Muscle of back (tissue), 11 donors: ENCODE data around the gene SCRN1. TPM values are rescaled to one million over a fixed set of nuclear protein-coding genes. Genes with fewer than 3 reads are reported as not detected.
"Not testable (repeated sequence)": the region's sequence is repeated elsewhere in the genome, so short reads cannot be mapped to it uniquely, and the experiment has no call there.

Experiments
- DNase-seq, 3 donors: peaks; one replicate each; pipeline versions ENCODE4 v3.0.0 to v3.0.0-alpha.2; 2013
- polyA plus RNA-seq, 10 donors: library from polyadenylated mRNA; unstranded; fragments of 120-200 nt; gene quantifications; one replicate each; pipeline ENCODE4 v1.2.1, GENCODE V29; 2013; ENCODE audit not compliant: insufficient read length in 10 of 10

SCRN1 gene
- polyA plus RNA-seq, 10 donors = 30.2 to 45.0 (median 36.2) TPM

DNA sequence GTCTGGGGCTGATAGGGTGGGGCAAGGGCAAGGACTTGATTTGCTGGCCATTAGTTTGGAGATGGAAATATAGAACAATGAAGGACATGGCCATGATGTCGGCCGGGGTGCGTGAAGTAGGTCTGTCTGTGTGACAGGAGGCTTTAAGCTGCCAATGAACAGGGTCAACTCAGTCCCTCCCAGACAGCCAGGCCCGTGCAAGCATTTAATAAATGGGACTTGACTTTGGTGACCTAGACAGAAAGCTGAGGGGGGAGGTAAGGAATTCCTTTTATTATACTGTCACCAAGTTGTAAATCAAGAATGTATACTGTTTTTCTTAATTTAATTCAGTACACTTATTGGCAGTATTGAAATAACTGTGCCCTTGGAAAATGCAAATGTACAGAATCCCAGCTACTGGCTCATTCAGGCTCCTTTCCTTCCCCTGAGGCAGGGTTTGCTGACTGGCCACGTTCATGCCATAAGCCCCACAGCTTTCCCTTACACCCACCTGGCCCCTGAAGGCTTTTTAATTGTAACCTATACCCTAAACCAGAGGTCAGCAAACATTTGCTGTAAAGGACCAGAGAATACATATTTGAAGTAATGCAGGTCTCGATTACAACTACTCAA is 96.1 kb downstream of the SCRN1 start:
- DNase-seq = no peak

DNA sequence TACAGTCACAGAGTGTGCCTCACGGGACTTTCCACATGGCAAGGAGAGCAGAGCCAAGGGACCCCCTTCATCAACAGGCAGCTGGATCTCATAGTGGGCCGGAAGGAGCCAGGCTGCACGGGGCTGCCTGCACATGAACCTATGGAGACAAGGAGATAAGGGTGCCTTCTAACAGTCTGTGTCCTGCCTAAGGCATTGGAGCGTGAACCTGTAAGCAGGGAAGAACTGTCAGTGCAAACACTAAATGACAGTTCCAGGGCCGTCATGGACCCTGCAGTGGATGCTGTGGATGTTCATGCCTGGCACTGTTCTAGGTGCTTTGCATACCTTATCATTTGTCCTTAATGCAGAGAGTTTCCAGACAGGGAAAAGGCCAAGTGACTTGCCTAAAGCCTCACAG is 97.4 kb downstream of the SCRN1 start:
- no peak for DNase-seq

DNA sequence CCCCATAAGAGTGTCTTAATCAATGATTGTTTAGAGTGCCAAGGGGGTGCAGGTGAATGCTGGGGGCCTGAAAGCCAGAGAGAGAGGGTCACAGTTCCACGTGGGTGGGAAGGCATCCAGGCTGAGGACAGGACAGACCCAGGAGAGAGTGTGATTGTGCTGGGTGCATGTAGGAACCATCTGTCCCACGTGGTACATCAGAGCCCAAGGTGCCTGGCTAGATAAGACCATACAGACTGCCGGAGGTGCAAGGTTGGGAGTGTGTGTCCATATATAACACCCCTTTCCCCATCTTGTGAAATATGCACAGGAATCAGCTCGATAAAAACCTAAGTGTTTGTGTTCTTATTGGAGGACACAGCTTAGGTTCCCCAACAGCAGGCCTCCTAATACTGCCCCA is 97.8 kb downstream of the SCRN1 start:
- no peak for DNase-seq

DNA sequence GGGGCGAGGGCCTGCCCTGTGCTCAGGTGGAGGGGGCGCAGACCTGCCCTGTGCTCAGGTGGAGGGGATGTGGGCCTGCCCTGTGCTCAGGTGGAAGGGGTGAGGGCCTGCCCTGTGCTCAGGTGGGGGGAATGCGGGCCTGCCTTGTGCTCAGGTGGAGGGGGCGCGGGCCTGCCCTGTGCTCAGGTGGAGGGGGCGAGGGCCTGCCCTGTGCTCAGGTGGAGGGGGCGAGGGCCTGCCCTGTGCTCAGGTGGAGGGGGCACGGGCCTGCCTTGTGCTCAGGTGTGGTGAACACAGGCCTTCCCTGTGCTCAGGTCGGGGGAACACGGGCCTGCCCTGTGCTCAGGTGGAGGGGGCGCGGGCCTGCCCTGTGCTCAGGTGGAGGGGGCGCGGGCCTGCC is 98.8 kb downstream of the SCRN1 start:
- DNase-seq = not testable (repeated sequence)

DNA sequence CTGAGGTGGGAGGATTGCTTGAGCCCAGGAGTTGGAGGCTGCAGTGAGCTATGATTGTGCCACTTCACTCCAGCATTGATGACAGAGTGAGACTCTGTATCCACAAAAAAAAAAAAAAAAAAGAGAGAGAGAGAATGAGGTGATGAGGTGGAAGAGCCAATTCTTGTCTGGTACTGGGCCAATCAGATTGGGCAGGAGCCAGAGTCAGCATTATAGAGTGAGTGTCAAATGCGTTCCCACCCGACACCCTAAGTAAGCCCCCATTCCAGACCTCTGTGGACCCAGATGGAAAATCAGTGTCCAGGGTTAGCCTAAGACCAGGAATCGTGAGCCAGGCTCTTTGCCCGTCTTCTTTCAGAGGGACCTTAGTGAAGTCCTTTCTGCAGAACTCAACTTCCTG is 99.3 kb downstream of the SCRN1 start:
- DNase-seq = no peak

DNA sequence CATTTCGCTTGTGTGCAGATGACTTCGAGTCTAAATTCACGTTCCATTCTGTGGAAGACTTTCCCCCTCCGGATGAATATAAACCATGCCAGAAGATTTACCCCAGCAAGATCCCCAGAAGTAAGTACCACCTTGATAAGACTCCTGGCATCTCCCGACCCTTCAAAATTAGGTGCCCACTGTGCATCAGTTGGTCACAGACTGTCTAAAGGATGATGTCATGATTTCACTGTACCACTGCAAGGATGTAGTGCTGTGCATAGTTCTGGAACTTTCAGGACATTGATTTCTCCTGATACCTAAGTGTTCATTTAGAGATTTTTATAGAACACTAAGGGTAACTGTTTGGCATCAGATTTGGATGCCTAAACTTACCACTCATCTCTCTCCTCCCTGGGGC is 100.3 kb downstream of the SCRN1 start:
- peak in 1 of 3 donors; percentile 41 for DNase-seq

DNA sequence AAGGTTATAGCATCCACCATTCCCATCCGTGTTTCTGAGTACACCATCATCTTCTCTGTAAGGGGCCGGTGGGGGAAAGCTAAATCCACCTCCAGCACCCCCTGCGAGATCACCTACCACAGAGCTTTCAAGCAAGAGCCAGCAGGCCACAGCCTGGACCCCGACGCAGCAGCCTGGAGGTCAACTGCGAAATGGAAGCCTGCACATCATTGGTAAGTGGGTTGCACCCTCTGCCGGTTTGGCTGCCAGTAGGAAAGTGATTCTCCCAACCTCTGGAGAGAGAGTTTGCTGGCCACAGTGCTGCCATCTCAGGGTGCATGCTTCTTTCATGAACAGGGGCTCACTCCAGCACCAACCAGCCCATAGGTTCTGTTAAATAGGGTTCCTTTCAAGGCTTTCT is 101.6 kb downstream of the SCRN1 start:
- no peak for DNase-seq

DNA sequence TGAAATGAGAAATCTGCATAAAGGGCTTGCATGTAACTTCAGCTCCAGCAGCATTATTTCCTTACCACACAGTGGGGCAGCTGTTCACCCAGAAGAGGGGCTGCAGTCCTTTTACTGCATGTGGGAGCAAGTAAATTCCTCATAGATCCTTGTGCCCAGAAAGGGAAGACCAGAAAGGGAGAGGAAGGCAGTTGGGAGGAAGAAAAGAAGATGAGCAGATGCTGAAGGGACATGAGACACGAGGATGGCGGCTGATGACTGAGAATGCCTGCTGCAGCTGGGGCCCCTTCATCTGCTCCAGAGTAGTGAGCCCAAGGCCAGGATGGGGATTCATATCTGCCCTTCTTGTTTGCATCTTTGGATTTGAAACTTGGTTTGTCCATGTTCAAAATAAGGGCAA is 102.8 kb downstream of the SCRN1 start:
- no peak for DNase-seq

DNA sequence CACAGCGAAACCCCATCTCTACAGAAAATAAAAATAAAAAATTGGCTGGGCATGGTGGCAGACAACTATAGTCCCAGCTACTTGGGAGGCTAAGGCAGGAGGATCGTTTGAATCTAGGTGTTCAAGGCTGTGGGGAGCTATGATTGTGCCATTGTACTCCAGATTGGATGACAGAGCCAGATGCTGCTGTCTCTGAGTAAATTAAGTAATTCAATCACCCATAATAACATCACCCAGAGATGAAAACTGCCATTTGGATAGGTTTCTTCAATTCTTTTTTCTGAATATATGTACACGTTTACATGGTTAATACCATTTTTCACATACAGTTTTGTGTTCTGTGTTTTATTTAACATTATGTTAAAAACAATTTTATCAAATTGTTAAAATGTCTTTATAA is 104.0 kb downstream of the SCRN1 start:
- DNase-seq = no peak

DNA sequence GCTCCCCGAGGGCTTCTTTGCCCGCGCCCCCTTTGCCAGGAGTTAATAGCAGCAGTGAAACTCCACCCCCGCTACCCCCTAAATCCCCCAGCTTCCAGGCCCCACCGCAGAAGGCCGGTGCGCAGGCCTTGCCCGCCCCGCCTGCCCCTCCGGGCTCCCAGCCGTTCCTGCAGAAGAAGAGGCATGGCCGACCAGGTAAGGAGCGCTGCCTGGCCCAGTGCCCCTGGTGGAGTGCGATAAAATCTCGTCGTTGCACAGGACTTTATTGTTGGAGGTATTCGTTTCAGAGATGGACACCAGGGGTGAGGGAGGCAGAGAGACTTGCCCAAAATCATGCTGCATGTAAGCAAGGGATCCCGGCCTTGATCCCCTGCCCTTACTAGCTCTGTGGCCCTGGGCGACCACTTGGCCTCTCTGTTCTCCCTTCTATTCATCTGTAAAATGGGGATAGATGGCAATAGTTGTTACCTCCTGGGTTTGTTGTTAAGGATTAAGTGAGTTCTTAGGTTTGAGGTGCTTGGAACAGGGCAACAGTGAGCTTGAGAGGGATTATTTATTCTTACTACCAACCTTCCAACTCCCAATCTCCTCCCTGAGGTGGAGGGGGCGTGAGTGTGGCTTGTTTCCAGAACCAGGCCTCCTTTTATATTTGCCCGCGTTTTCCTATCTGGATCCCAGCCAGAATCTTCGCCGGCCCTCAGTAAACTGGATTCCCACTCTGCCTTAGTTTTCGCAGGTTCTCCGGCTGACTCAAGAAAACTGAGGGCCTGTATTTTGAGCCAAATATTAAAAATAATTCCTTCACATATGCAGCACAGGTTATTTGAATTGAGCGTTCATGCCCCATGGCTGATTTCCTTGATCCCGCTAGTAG is 105.0 kb downstream of the SCRN1 start:
- peak in 1 of 3 donors; percentile 16 for DNase-seq

DNA sequence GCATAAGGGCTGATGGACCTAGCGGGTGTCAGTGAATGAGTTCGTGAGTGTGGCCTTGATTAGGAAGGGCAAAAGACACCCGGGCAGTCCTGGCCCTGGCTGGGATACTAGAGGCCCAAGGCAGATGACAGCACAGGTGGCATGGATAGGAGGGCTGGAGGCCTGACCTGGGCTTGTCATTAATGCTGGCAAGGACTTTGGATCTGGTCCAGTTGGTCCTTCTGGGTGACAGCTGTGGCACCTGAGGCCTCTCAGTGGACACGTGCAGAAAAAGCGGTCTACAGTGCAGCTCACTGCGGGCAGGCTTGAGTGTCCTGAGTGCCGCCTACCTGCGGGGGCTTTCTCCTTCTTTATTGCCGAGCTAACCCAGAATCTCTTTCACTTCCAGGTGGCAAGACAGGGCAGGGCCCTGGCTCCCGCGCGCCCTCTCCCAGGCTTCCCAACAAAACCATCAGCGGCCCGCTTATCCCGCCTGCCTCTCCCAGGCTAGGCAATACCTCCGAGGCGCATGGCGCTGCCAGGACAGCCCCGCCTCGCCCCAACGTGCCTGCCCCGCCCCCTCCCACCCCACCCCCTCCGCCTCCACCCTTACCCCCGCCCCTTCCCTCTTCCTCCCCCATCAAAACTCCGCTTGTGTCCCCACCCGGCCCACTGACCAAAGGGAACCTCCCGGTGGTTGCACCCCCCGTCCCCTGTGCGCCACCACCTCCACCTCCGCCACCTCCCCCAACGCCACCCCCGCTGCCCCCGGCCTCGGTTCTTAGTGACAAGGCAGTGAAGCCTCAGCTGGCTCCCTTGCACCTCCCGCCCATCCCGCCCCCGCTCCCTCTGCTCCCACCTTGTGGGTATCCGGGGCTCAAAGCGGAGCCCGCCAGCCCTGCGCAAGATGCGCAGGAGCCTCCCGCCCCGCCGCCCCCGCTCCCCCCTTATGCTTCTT is 105.9 kb downstream of the SCRN1 start:
- no peak for DNase-seq

DNA sequence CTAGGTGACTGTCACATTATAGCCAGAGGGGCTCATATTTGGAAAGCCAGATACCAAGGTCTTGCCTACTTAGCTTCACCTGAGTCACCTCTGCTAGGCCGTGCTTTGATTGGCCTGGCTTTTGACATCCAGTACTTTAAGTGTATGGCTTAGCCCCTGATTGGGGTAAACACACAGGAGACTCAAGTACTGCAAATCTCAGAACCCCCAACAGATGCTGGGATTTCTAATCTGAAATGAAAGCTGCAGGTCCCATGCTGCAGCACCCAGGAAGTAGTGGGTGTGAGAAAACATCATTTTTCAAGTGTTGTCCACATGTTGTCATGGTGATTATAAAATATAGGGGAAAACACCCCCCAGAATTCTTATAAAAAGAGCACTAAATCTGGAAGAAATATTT is 107.1 kb downstream of the SCRN1 start:
- no peak for DNase-seq

DNA sequence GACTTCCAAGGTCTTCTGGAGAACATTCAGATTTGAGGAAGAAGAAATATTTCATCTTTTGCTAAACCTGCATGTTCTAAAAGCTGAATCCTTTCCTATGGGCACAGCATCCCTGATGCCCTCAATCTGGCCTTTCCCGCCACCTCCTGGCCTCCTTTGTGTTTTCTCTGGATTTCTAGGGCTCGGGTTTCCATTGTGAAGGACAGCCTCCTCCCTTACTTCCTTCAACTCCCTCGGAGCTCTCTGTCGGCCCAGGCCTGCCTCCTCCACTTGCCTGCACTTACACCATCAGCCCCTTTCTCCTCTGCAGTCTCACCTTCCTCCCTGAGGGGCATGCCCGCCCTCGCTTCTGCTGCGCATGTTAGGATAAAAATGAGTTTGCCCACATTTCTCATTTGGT is 107.9 kb downstream of the SCRN1 start:
- no peak for DNase-seq

DNA sequence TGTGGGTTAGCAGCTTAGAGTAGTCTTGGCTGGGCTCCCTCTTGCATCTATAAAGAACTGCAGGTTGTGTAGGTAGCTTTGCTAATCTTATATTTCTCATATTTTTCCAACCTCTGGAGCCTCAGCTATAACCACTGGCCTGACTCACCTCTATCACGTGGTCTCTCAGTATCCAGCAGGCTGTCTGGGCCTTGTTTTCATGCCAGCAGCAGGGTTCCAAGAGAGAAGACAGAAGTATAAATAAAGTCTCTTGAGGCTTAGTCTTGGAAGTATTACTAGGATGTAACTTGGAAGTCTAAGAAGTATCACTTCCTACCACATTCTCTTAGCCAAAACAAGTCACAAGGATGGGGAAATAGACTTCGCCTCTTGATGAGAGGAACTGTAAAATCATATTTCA is 110.0 kb downstream of the SCRN1 start:
- DNase-seq = peak in 1 of 3 donors; percentile 74

DNA sequence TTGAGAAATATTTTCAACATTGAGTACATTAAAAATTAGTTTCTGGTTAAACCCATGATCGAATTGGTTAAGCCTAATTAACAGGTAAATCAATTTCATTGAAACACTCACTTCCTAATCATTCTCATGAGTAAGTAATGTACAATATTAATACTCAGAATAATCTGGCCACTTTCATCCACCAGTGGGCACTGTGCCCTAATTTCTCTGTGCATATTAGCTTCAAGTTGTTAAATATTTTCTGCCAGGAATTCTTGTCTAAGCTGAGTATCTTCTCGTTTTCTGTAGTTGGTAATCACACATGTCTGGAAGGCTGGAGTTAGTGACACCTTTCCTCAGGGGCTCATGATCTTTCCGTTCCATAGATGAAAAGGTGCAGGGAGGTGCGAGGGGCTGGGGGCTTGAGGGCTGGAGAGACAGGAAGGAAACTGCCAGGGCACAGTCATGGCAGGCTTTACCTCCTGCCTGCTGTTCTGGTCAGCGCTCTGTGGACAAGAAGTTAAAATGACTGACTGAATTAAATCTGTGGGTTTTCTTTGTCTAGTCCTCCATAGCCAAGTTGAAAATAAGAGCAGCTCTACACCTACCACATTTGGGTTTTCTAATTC is 111.4 kb downstream of the SCRN1 start:
- peak in 2 of 3 donors; percentile 58 to 60 for DNase-seq

DNA sequence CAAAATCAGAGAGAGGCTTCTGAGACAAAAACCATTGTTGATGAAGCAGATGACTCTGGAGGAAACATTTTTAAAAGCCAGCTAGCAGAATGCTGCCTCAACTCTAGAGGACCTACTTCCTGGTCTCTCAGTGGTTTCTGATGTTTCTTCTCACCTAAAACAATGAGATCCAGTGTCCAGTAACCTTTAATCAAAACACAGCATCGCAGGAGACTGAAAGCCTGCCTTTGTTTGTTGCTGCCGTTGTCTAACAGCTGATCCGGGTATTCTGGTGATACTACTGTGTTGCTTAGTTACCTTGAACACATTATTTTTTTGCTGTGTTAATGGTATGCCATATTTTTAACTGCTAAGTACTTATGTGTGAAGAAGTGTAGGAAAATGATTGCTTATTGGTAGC is 112.4 kb downstream of the SCRN1 start:
- DNase-seq = no peak

DNA sequence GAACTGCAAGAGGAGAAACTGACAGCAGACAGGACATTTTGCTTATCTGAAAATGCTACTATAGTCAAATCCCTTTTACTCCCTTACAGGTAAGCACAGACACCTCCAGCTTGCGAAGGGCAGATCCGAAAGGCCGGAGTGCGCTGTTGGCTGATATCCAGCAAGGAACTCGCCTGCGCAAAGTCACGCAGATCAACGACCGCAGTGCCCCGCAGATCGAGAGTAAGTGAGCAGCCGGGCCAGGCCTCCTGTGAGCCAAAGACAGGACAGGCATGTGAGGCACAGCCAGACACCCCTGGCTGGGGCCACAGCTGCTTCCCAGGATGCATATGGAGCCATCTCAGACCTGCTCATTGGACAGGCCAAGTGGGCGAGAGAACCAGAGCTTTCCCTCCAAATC is 113.9 kb downstream of the SCRN1 start:
- no peak for DNase-seq

DNA sequence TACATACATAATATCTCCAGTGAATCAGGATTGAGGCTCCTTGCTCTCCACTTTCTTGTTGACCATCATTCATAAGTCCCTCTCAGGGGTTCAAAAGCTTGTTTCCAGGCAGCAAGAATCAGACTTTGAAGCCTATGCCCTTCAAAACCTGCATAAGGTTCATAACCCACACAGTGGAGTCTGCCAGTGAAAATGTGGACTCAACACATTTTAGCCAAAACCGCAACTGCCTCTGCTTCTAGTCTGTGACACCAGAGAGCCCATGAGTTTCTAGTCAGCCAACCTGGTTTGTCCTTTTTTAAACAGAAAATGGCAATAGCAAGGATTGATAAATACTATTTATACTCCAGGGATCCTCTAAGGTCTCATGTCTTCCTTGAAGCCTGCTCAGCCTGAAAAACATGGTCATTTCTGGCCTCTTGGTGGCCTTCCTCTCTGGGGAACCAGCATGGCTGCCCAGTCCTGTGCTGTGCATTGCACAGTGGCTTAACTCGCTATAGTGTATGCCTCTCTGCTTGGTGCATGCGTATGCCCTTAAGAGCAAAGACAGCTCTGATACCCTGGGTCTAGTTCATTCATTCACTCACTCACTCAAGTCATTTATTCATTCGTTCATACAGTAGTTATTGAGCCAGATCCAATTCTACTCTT is 115.8 kb downstream of the SCRN1 start:
- DNase-seq = no peak

DNA sequence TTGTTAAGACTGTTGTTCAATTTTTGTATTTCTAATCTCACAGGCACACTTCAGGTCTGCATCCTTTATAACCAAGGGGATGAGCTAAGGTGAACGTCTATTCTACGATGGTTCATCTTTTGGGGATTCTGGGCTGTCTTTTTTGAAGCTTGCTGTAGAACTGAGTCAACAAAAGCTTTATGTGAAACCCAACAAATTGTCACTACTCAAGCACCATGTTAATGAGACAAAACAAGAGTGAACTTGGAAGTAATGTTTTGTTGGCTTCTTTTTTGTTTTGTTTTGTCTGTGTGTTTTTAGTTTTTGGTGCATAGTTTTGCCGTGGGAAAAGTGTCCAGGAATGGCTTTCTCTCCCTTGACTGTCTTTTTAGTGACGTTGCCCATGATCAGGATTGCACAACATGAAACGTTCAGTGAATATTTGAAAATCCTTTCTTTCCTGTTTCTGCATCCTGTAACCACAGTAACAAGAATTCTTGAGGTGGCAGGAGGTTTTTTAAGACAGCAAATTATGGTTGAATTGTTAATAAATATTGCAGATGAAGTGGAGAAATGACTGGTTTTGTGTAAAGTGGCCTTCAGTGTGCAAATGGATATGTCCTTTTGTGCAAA is 117.7 kb downstream of the SCRN1 start:
- DNase-seq = no peak
